NCI-H1105 (cell line): ENCODE measurements around the gene ZSWIM1.

Source experiments
- DNase-seq: peaks from one replicate; lab custom pipeline; 2025; lab: John Stamatoyannopoulos, UW

The ZSWIM1 gene

DNA sequence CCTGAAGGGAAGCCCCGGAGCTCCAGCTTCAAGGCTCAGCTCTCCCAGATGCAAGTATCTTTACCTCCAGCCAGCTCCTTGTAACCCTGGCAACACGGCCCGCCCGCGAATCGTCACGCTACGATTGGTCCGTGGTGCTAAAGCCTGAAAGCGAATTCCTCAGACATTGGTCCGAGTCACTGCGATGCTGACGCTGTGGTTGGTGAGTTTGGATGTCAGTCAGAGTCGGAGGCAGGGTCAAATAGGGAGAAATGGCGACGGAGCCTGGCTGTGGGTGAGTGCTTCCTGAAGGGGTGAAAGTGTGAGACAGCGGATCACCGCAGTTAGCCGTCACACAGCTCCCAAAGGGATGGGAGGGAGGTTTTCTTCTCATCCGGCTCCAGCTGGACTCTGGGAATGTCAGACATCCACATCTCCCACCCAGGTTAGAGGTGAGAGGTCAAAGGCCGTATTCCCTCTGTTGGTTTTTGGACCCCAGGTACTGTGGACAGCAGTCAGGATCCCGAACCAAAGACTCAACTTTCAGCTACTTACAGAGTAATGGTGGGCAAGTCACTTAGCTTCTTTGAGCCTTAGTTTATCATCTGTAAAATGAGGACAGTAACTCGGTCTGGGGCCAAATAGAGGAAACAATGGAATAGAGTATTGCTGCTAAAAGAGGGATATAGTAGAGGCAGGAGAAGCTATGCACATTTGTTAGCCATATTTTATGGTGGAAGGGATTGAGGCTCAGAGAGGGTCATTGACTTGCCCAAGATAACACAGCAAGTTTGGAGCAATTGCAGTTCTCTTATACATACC, at the start of gene ZSWIM1:
Gene ZSWIM1, plus strand, starts transcription at position 240 of the 801 bp plus-strand sequence. CDS start 1,366 bp downstream, outside the sequence.
- DNase-seq, result peak; percentile 98

DNA sequence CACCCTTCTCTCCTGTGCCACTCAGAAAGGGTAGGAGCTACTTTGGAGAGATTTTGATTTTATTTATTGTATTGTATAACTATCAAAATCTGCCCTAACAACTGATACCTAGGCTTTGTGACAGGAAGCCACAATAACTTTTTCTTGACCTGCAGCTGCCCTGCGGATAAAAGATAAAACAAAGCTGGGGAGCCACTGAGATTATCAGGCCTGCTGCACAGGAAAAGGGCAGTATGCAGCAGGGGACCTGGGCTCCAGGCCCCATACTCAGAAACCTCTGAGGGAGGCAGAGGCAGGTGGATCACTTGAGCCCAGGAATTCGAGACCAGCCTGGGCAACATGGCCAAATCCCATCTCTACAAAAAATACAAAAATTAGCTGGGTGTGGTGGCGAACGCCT, 48.4 kb upstream of the ZSWIM1 start:
- DNase-seq, result no peak

- DNase-seq, result peak; percentile 19
Measured at GRCh38 chr20:45833030-45833882, 47.8 kb upstream of the ZSWIM1 start, which contains the start of gene SNX21. SNX21 (plus strand) TSS chr20:45833799; CDS start chr20:45833920, 121 bp downstream.

GRCh38 chr20:45833883-45834796, 46.9 kb upstream of the ZSWIM1 start:
- no peak for DNase-seq

DNA sequence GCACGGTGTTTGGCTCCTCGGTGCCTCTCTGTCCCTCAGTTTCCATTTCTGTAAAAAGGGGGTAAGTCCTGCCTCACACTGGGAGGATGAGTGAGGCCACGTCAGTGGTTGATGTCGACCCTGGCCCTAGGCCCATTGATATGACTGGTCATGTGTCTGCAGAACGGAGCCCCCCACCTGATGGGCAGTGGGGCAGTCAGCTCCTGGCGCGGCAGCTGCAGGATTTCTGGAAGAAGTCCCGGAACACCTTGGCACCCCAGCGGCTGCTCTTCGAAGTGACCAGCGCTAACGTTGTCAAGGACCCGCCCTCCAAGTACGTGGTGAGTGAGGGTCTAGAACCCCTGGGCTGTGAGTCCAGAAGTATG, 46.2 kb upstream of the ZSWIM1 start:
- DNase-seq, result no peak

DNA sequence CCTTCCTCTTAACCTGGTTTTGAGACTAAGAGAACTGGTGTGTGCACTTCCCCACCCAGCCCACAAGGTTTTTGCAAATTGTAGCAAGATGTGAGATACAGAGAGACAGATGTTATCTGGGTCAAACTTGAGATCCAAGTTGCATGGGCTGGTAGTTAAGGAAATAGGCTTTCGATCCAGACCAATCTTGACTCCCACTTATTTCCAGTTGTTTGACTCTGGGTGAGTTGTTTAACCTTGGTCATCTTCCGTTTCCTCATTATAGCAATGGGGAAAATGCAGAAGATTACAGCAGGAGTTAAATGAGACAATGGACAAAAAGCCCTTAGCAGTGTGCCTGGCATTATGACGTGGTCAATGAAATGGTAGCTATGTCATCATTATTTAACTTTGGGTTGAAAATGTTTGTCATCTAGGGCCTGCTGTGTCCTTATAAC, 45.7 kb upstream of the ZSWIM1 start:
- DNase-seq, result no peak

- no peak for DNase-seq
Measured at GRCh38 chr20:45835825-45836224, 45.2 kb upstream of the ZSWIM1 start.

- DNase-seq, result no peak
Measured at GRCh38 chr20:45836841-45837240, 44.2 kb upstream of the ZSWIM1 start.

GRCh38 chr20:45840700-45841198, 40.3 kb upstream of the ZSWIM1 start:
- no peak for DNase-seq

- no peak for DNase-seq
Measured at GRCh38 chr20:45841407-45842129, 39.5 kb upstream of the ZSWIM1 start.

DNA sequence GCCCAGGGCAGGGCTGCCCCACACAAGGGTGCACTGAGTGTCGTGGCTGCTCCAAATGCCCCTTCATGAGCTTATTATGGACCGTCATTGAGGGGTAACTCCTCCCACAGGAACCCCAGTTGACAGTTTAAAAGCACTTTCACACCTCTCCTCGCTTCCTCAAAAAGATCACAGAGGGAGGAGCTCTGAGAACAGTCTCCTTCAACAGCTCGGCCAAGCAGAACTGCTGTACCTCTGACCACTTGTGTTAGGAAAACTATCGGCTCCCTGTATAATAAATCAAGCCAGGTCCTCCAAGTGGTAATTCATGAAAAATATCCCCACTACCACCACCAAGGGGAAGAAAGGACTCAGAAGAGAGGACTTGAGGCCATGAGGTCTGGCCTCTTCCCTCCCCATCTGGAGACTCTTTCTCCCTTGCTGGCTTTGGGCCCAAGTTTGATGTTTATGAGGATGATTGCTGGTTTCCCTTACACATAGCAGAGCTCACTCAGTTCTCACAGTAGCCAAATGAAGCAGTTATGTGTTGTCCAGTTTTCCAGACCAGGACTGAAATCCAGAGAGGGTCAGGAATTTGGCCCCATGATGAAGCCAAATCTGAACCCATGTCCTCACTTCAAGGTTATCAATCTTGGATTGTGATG, 38.7 kb upstream of the ZSWIM1 start:
- no peak for DNase-seq

DNA sequence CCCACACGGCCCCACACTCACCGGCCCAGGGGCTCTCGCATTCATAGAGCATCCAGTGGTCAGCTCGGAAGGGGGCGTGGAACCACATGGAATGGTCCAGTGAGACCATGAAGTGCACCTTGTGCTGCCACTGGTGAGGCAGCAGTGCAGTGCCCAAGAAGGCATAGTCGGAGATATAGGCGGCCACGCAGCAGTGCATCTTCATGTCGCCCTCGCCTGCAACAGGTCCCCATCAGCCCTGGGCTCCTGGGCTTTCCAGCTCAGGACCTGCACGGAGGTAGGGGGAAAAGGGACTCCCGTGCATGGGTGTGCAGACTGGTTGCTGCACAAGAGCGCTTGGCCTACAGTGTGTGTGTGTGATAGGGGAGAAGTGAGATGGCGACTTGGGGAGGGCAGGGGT, 37.5 kb upstream of the ZSWIM1 start:
- DNase-seq, result no peak

DNA sequence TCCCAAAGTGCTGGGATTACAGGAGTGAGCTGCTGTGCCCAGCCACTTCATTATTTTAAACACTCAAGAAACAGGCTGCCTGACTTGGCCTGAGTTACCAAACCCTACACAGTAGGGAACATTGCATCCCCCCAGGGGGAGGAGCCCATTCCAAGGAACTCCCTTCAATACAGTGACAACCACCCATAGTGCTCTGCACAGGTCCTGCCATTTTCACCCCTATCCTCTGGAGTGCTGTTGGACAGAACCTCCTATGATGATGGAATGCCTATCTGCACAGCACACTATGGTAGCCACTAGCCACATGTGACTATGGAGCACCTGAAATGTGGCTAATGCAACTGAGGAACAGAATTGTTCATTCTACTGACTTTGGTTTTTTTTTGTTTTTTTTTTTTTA, 35.6 kb upstream of the ZSWIM1 start:
- DNase-seq, result no peak

GRCh38 chr20:45848421-45848820, 32.6 kb upstream of the ZSWIM1 start:
- DNase-seq, result no peak

- DNase-seq, result no peak
Measured at GRCh38 chr20:45848969-45849582, 32.0 kb upstream of the ZSWIM1 start.

DNA sequence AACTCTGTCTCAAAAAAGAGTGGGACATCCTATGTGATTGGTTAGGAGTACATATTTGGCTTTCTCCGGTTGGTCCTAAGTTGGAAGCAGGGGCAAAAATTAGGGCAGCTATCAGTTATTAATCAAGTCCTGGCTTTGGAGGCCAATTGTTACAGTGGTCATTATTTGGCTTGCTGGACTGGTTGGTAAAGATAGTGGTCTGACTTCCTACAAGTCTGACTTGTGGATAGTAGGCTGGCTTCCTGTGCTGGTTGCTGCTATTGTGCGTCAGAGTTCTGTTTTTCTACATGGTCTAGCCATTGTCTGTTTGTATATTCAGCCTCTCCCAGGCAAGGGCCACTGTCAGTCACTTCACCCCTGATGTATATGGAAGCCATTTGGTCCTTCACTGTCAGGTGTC, 30.8 kb upstream of the ZSWIM1 start:
- DNase-seq, result no peak

DNA sequence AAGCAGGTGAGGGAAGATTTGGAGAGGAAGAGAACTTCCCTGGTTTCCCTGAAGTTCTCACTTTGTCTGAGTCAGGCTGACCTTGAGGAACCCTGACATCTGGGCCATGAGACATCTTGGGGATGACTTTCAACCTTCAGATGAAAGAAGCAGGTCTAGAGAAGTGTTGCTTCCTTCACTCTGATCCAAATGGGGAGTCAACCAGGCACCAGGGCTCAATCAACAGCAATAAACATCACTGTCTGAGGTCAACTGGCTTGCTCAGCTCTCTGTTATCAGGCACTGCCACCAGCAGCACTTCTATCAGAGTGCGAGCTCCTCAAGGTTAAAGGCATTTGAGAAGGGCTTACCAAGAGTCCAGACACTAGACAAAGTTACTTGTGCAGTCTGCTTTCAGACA, 30.1 kb upstream of the ZSWIM1 start:
- DNase-seq, result no peak

DNA sequence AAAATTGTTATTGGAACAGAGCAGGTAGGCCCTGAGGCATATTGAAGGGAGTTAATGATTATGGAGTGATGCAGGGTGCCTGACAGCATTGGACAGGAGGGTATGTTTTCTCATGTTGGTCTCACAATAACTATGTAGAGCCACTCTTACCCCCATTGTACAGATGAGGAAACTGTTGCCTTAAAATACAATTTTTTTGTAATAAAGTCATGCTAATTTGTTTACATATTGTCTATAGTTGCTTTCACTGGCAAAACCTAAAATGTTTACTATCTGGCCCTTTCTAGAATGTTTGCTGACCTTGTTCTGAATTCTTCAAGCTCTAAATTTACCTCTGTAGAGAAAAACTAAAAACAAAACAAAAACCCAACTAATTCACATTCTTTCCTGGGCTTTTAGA, 29.5 kb upstream of the ZSWIM1 start:
- no peak for DNase-seq

DNA sequence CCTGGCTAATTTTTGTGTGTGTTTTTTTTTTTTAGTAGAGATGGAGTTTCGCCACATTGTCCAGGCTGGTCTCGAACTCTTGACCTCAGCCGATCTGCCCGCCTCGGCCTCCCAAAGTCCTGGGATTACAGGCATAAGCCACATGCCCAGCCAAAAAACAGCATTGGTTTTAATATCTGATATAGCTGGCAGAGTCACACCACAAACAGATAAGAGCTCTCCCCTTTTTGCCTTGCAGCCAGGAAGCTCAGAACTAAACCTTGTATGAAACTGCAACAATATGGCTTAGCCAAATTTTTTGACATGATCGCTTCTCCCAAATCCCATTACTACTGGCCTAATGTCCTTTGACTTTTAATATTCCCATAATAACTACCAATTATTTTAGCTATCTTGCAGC, 28.7 kb upstream of the ZSWIM1 start:
- DNase-seq, result no peak

- DNase-seq, result no peak
Measured at GRCh38 chr20:45853484-45853883, 27.5 kb upstream of the ZSWIM1 start.
